Natural killer cell treated with Interleukin-12 subunit alpha and Interleukin-12 subunit beta and Interleukin-15 and Interleukin-18, amount 100 ng/mL, for 72 hours (primary cell): Measurements from ENCODE around the gene NAP1L4. TPM values are rescaled to one million over a fixed set of nuclear protein-coding genes. Genes with fewer than 3 reads are reported as not detected.

ENCODE experiments used
- ATAC-seq, 2 donors: fragments of 150-1000 bp; cut with Tn5 transposase in 1 of 2; sonication (Bioruptor Pico), chemical (Tn5 transposase) in 1 of 2; 2 replicates each; pipeline ENCODE4 v1.10.0; 2021
- DNase-seq: peaks from one replicate; pipeline ENCODE4 v3.0.0; 2022; ENCODE audit warnings: low spot score
- H3K27ac Mint-ChIP-seq, 2 donors: 1 replicate in 1 of 2; 2 replicates in 1 of 2; pipeline ENCODE4 v1.8.0; 2022; ENCODE audit warnings: mixed read lengths in 2 of 2, mild to moderate bottlenecking in 1 of 2, moderate library complexity in 1 of 2
- H3K27me3 Mint-ChIP-seq, 2 donors: 1 replicate in 1 of 2; 2 replicates in 1 of 2; pipeline ENCODE4 v1.8.0; 2022; ENCODE audit warnings: mixed read lengths in 2 of 2
- H3K36me3 Mint-ChIP-seq: one replicate; pipeline ENCODE4 v1.8.0; 2022; ENCODE audit warnings: mixed read lengths
- H3K4me1 Mint-ChIP-seq, 2 donors: 1 replicate in 1 of 2; 2 replicates in 1 of 2; pipeline ENCODE4 v1.8.0; 2022; ENCODE audit warnings: low read depth in 2 of 2, mixed read lengths in 2 of 2, mild to moderate bottlenecking in 1 of 2
- H3K4me3 Mint-ChIP-seq: one replicate; pipeline ENCODE4 v1.8.0; 2022; ENCODE audit warnings: mixed read lengths
- H3K9me3 Mint-ChIP-seq: 2 replicates; pipeline ENCODE4 v1.8.0; 2022; ENCODE audit warnings: mixed read lengths
- total RNA-seq, 2 donors: library from RNA; stranded (reverse); gene quantifications; one replicate each; pipeline ENCODE4 v1.2.3, GENCODE V29; 2022

The NAP1L4 gene
- total RNA-seq, 2 donors from 2014 or later: 160 to 222 TPM

- Mint-ChIP-seq H3K36me3 (peaks cover 5% of the 10 kb centered on the region), H3K4me1 (peaks cover 4% of the 10 kb centered on the region in 2 donors)
These were observed 12.4 kb upstream of the NAP1L4 start for GRCh38 chr11:3004481-3004880.

GRCh38 chr11:3003396-3004231 is 11.5 kb upstream of the NAP1L4 start:
- Mint-ChIP-seq H3K27me3 (no peaks in the 10 kb centered on the region), H3K9me3 (no peaks in the 10 kb centered on the region), H3K27ac (no peak overlapping the region), H3K4me3 (no peak overlapping the region), H3K4me1 (no peaks in the 10 kb centered on the region), H3K36me3 (no peaks in the 10 kb centered on the region)
- ATAC-seq (no peak), DNase-seq (no peak)

More at GRCh38 chr11:3004481-3004880, 12.4 kb upstream of the NAP1L4 start:
- ATAC-seq (no peak), DNase-seq (no peak)
- H3K9me3 Mint-ChIP-seq: no peaks in the 10 kb centered on the region
- no peak overlapping the region for H3K4me3 Mint-ChIP-seq
- H3K27me3 Mint-ChIP-seq: no peaks in the 10 kb centered on the region
- H3K27ac Mint-ChIP-seq: no peak overlapping the region

- no peak for ATAC-seq
- Mint-ChIP-seq H3K36me3 (no peaks in the 10 kb centered on the region), H3K9me3 (no peaks in the 10 kb centered on the region), H3K27me3 (no peaks in the 10 kb centered on the region), H3K4me3 (no peak overlapping the region), H3K4me1 (no peaks in the 10 kb centered on the region), H3K27ac (peak overlapping the region in 1 of 2 donors; percentile 20)
- no peak for DNase-seq
These were observed 10.7 kb upstream of the NAP1L4 start for GRCh38 chr11:3002871-3003270.

GRCh38 chr11:3002351-3002861 is 10.3 kb upstream of the NAP1L4 start:
- Mint-ChIP-seq H3K4me3 (no peak overlapping the region), H3K27me3 (no peaks in the 10 kb centered on the region), H3K9me3 (no peaks in the 10 kb centered on the region), H3K27ac (peak overlapping the region in 1 of 2 donors; percentile 20), H3K36me3 (no peaks in the 10 kb centered on the region), H3K4me1 (no peaks in the 10 kb centered on the region)
- ATAC-seq (no peak), DNase-seq (no peak)

- DNase-seq: no peak
- Mint-ChIP-seq H3K36me3 (no peaks in the 10 kb centered on the region), H3K27me3 (no peaks in the 10 kb centered on the region), H3K4me1 (no peaks in the 10 kb centered on the region), H3K27ac (peak overlapping the region in 1 of 2 donors; percentile 72), H3K9me3 (no peaks in the 10 kb centered on the region), H3K4me3 (no peak overlapping the region)
- no peak for ATAC-seq
These were observed 9.4 kb upstream of the NAP1L4 start for GRCh38 chr11:3001496-3001895.

- no peak overlapping the region for H3K4me3 Mint-ChIP-seq
- H3K4me1 Mint-ChIP-seq: no peaks in the 10 kb centered on the region
- H3K9me3 Mint-ChIP-seq: no peaks in the 10 kb centered on the region
- DNase-seq (no peak), ATAC-seq (no peak)
- no peak overlapping the region for H3K27ac Mint-ChIP-seq
- no peaks in the 10 kb centered on the region for H3K36me3 Mint-ChIP-seq
- H3K27me3 Mint-ChIP-seq: no peaks in the 10 kb centered on the region
These were observed 8.2 kb upstream of the NAP1L4 start for GRCh38 chr11:3000032-3000961.

GRCh38 chr11:2999464-2999998 is 7.4 kb upstream of the NAP1L4 start:
- no peaks in the 10 kb centered on the region for H3K27me3 Mint-ChIP-seq
- ATAC-seq: no peak
- no peaks in the 10 kb centered on the region for H3K4me1 Mint-ChIP-seq
- no peak overlapping the region for H3K27ac Mint-ChIP-seq
- H3K4me3 Mint-ChIP-seq: no peak overlapping the region
- DNase-seq: no peak
- no peaks in the 10 kb centered on the region for H3K36me3 Mint-ChIP-seq
- H3K9me3 Mint-ChIP-seq: no peaks in the 10 kb centered on the region

- DNase-seq (no peak), ATAC-seq (no peak)
- no peaks in the 10 kb centered on the region for H3K27me3 Mint-ChIP-seq
- no peaks in the 10 kb centered on the region for H3K9me3 Mint-ChIP-seq
- no peak overlapping the region for H3K27ac Mint-ChIP-seq
- H3K4me1 Mint-ChIP-seq: no peaks in the 10 kb centered on the region
- H3K4me3 Mint-ChIP-seq: no peak overlapping the region
- H3K36me3 Mint-ChIP-seq: no peaks in the 10 kb centered on the region
These were observed 6.1 kb upstream of the NAP1L4 start for GRCh38 chr11:2998073-2998850.

GRCh38 chr11:2997406-2997805 is 5.3 kb upstream of the NAP1L4 start:
- no peaks in the 10 kb centered on the region for H3K36me3 Mint-ChIP-seq
- no peak overlapping the region for H3K27ac Mint-ChIP-seq
- no peaks in the 10 kb centered on the region for H3K27me3 Mint-ChIP-seq
- H3K4me3 Mint-ChIP-seq: no peak overlapping the region
- ATAC-seq: no peak
- DNase-seq: no peak
- H3K9me3 Mint-ChIP-seq: no peaks in the 10 kb centered on the region
- H3K4me1 Mint-ChIP-seq: no peaks in the 10 kb centered on the region

GRCh38 chr11:2996976-2997375 is 4.8 kb upstream of the NAP1L4 start:
- ATAC-seq (no peak), DNase-seq (no peak)
- no peaks in the 10 kb centered on the region for H3K9me3 Mint-ChIP-seq
- no peak overlapping the region for H3K27ac Mint-ChIP-seq
- H3K4me1 Mint-ChIP-seq: no peaks in the 10 kb centered on the region
- no peaks in the 10 kb centered on the region for H3K27me3 Mint-ChIP-seq
- no peak overlapping the region for H3K4me3 Mint-ChIP-seq
- no peaks in the 10 kb centered on the region for H3K36me3 Mint-ChIP-seq

GRCh38 chr11:2995893-2996554 is 3.9 kb upstream of the NAP1L4 start:
- DNase-seq: no peak
- H3K4me3 Mint-ChIP-seq: no peak overlapping the region
- ATAC-seq: no peak
- H3K9me3 Mint-ChIP-seq: no peaks in the 10 kb centered on the region
- H3K27ac Mint-ChIP-seq: no peak overlapping the region
- H3K4me1 Mint-ChIP-seq: peaks cover 3 to 4% of the 10 kb centered on the region in 2 donors
- no peaks in the 10 kb centered on the region for H3K27me3 Mint-ChIP-seq
- H3K36me3 Mint-ChIP-seq: peaks cover 5% of the 10 kb centered on the region

GRCh38 chr11:2995031-2995561 is 3.0 kb upstream of the NAP1L4 start:
- Mint-ChIP-seq H3K4me3 (no peak overlapping the region), H3K9me3 (no peaks in the 10 kb centered on the region), H3K4me1 (peaks cover 11 to 13% of the 10 kb centered on the region in 2 donors), H3K36me3 (peaks cover 8% of the 10 kb centered on the region), H3K27ac (no peak overlapping the region), H3K27me3 (no peaks in the 10 kb centered on the region)
- DNase-seq (no peak), ATAC-seq (no peak)
